ENCODE measurements around the gene MRPL38.
"Not testable (repeated sequence)": the region's sequence is repeated elsewhere in the genome, so short reads cannot be mapped to it uniquely, and the experiment has no call there.

The MRPL38 gene

GRCh38 chr17:75875182-75875939 lies 29.3 kb downstream of the MRPL38 start:
- no peak for DNase-seq
- TF ChIP-seq CTCF (IDR thresholded peaks at IDR 0.05): no peak
- no peak overlapping the region for H3K4me3 Mint-ChIP-seq
- no peak overlapping the region for H3K27ac Mint-ChIP-seq
- peaks cover 57% of the 10 kb centered on the region for H3K27me3 Mint-ChIP-seq (ENCODE audit: low read depth, poor library complexity)
- peaks cover 24% of the 10 kb centered on the region for H3K4me1 Mint-ChIP-seq
- no peaks in the 10 kb centered on the region for H3K36me3 Mint-ChIP-seq (ENCODE audit: low read depth)
- no peaks in the 10 kb centered on the region for H3K9me3 Mint-ChIP-seq

- peaks cover 26% of the 10 kb centered on the region for H3K4me1 Mint-ChIP-seq
- no peak overlapping the region for H3K4me3 Mint-ChIP-seq
- H3K9me3 Mint-ChIP-seq: no peaks in the 10 kb centered on the region
- no peak for TF ChIP-seq CTCF (IDR thresholded peaks at IDR 0.05)
- H3K27ac Mint-ChIP-seq: no peak overlapping the region
- no peaks in the 10 kb centered on the region for H3K36me3 Mint-ChIP-seq (ENCODE audit: low read depth)
- DNase-seq: no peak
- H3K27me3 Mint-ChIP-seq (ENCODE audit: low read depth, poor library complexity): peaks cover 50% of the 10 kb centered on the region
These were observed 30.1 kb downstream of the MRPL38 start for GRCh38 chr17:75874323-75875181.

GRCh38 chr17:75873587-75874322 lies 30.9 kb downstream of the MRPL38 start:
- no peak for DNase-seq
- no peaks in the 10 kb centered on the region for H3K9me3 Mint-ChIP-seq
- H3K27ac Mint-ChIP-seq: no peak overlapping the region
- no peak for TF ChIP-seq CTCF (IDR thresholded peaks at IDR 0.05)
- no peaks in the 10 kb centered on the region for H3K36me3 Mint-ChIP-seq (ENCODE audit: low read depth)
- H3K4me3 Mint-ChIP-seq: no peak overlapping the region
- H3K4me1 Mint-ChIP-seq: peaks cover 26% of the 10 kb centered on the region
- peaks cover 43% of the 10 kb centered on the region for H3K27me3 Mint-ChIP-seq (ENCODE audit: low read depth, poor library complexity)

GRCh38 chr17:75872434-75873351 lies 32.0 kb downstream of the MRPL38 start:
- H3K36me3 Mint-ChIP-seq (ENCODE audit: low read depth): no peaks in the 10 kb centered on the region
- H3K27me3 Mint-ChIP-seq (ENCODE audit: low read depth, poor library complexity): peaks cover 40% of the 10 kb centered on the region
- no peaks in the 10 kb centered on the region for H3K9me3 Mint-ChIP-seq
- no peak for TF ChIP-seq CTCF (IDR thresholded peaks at IDR 0.05)
- no peak overlapping the region for H3K4me3 Mint-ChIP-seq
- no peak for DNase-seq
- no peak overlapping the region for H3K27ac Mint-ChIP-seq
- H3K4me1 Mint-ChIP-seq: peaks cover 26% of the 10 kb centered on the region

- not testable (repeated sequence) for H3K4me3 Mint-ChIP-seq; H3K9me3 Mint-ChIP-seq; H3K36me3 Mint-ChIP-seq (ENCODE audit: low read depth); DNase-seq; H3K27ac Mint-ChIP-seq
- Mint-ChIP-seq H3K4me1 (peaks cover 16% of the 10 kb centered on the region), H3K27me3 (ENCODE audit: low read depth, poor library complexity) (peaks cover 19% of the 10 kb centered on the region)
These were observed 34.5 kb downstream of the MRPL38 start for GRCh38 chr17:75870228-75870627.

All from nephron progenitor cell (in vitro differentiated cells).